ENCODE measurements around the gene ISG15.

Gene ISG15

GRCh38 chr1:1013105-1013921, at the start of gene ISG15:
ISG15 (plus strand) TSS chr1:1013497; CDS start chr1:1013574, 77 bp downstream.
- peak; percentile 82 for DNase-seq

DNA sequence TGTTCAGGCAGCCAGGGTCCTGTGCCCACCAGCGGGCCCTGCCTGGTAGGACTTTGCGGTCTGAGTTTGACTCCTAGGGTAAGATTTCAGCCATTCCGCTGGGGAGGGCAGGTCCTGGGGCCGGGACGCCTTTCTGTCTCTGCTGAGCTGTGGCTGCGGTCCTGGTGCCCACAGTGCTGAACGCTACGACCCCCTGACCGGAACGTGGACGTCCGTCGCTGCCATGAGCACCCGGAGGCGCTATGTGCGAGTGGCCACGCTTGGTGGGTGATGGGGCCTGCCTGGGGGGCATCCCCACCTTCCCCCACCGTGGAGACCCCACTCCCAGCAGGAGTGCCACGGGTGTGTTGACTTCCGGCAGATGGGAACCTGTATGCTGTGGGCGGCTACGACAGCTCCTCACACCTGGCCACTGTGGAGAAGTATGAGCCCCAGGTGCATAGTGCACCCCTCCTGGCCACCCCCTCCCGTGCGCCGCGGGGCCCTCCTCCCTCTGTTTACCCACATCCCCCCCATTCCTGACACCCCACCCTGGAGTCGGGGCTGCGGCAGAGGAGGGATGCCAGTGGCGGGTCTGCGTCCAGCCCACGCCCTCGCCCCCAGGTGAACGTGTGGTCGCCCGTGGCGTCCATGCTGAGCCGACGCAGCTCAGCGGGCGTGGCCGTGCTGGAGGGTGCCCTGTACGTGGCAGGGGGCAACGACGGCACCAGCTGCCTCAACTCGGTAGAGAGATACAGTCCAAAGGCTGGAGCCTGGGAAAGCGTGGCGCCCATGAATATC, 49.4 kb upstream of the ISG15 start:
- DNase-seq = no peak

DNA sequence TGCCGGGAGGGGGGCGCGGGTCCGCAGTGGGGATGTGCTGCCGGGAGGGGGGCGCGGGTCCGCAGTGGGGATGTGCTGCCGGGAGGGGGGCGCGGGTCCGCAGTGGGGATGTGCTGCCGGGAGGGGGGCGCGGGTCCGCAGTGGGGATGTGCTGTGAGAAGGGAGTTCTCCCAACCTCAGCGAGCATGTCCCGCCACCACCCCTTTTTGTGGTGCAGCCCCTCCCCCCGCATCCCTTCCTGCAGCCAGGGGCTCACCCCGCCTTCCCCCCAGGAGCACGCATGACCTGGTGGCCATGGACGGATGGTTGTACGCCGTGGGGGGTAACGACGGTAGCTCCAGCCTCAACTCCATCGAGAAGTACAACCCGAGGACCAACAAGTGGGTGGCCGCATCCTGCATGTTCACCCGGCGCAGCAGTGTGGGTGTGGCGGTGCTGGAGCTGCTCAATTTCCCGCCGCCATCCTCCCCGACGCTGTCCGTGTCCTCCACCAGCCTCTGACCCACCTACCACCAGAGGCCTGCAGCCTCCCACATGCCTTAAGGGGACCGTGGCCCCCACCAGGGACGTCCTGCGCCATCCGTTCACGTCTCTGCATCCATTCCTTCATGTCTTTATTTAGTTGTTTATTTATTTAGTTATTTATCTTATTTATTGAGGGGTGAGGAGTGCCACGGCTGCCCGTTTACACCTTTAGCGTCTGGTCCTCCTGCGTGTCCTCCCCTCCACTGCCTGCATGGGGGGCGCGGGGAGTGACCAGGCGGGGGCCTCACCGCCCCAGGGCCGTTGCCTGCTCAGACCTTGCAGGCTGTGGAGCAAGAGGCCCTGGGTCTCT, 48.4 kb upstream of the ISG15 start:
- no peak for DNase-seq

DNA sequence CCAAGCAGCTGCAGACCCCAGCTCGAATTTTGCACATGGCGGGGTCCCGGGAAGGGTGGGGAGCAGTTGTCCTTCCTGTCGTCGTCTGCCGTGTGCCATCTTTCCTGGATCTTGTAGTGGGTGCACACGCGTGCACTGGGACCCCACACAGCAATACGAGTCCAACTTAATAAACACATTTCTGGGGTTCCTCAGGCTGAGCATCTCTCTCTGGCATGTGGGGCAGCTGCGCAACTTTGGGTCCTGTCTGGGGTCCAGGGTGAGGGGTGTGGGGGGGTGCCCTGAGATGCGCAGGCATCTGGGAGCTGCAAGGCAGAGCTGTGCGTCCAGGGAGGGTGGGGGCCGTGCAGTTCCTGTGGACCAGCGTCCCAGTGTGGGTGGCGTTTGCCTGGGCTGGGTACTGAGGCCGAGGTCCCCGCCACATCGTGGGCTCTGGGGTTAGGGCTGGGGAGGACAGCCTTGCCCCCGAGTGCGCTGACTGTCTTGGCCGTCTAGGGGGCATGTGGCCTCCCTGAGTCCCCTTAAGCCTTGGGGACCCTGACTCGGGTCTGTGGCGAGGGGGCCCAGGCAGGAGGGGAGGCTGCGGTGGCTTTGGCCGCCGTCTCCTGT, 47.7 kb upstream of the ISG15 start:
- DNase-seq = no peak

- no peak for DNase-seq
Observed at GRCh38 chr1:966135-966703, 47.1 kb upstream of the ISG15 start, which contains the start of gene PLEKHN1. PLEKHN1 (plus strand) TSS chr1:966482; CDS start chr1:966532, 50 bp downstream.

GRCh38 chr1:966704-967300, 46.5 kb upstream of the ISG15 start:
- no peak for DNase-seq

DNA sequence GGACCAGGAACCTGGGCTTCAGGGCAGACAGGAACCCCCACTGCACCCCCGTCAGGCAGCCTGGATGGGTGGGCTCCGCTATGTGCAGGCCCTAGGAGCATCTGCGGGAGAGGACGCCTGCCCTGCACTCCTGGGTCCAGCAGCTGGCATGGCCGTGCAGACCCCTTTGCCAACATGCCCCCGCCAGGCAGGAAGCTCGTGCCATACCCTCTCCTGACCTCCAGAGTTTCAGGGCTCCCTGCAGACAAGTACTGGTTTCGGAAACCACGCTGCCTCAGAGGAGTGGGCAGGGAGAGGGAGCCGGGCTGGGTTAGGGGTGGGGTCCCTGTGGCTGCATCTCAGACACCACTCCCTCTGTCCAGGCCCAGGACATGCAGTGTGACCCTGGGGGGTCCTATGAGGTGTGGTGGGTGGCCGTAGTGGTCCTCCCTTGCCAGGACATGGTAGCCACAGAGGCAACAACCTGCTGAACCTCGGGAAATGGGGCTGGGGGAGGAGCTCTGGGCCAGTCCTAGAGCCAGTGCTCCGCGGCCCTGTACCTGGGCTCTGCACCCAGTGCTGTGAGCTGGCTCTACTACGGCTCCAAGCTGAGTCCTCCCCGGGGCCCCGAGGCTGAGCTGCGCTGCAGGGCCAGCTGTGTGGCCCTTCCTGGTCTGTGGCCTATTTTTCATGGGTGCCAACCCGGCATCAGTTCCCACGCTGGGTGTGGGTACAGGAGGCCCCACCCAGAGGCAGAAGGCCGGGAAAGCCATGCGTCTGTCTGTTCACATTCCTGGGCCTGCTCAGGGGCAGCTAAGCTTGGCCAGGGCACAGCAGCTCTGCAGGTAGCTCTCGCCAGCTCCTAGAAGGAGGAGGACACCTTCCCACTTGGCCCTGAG, 45.6 kb upstream of the ISG15 start:
- no peak for DNase-seq

DNA sequence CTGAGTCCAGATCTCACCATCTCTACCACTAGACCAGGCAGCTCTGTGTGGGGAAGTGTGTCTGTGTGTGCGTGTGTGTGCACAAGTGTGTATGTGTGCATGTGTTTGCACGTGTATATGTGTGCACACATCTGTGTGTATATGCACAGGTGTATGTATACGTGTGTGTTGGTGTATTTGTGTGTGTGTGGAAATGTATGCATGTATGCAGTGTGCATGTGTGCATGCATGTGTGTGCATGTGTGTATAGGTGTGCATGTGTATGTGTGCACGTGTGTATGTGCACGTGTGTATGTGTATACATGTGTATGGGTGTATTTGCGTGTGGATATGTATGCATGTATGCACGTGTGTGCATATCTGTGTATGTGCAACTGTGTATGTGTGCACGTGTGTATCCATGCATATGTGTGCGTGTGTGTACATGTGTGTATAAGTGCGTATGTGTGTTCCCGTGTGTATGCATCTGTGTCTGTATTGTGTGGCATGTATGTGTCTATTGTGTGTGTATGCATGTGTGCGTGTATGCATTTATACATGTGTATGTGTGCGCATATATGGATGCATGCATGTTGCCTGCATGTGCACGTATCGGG, 43.9 kb upstream of the ISG15 start:
- DNase-seq = no peak

GRCh38 chr1:970242-970972, 42.9 kb upstream of the ISG15 start:
- no peak for DNase-seq

DNA sequence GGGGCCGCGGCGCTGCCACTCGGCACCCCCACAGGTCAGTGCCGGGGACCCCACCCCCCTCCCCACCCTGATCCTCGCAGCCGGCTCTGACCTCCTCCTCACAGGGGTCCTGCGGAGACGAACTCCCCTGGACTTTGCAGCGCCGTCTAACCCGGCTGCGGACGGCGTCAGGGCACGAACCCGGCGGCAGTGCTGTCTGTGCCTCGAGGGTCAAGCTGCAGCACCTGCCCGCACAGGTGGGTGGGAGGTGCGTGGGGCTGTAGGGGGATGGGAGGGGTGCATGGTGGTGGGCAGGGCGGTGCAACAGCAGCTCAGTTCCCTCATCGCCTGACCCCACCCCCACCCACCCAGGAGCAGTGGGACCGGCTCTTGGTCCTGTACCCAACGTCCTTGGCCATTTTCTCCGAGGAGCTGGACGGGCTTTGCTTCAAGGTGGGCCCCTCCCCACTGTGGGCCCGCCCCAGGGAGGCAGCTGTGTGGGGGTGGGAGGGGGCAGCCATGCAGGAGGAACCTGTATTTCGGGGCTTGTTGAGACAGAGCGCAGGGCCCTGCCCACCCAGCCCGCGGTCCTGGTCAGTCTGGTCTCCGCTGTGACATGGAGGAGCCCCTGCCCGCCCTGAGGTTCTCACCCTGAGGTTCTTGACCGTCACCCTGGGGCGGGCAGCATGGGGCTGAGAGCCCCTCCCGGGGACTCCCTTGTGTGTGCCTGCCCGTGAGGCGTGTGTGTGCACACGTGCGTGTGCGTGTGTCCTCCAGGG, 42.1 kb upstream of the ISG15 start:
- DNase-seq = no peak

GRCh38 chr1:971751-972506, 41.4 kb upstream of the ISG15 start:
- DNase-seq = no peak

DNA sequence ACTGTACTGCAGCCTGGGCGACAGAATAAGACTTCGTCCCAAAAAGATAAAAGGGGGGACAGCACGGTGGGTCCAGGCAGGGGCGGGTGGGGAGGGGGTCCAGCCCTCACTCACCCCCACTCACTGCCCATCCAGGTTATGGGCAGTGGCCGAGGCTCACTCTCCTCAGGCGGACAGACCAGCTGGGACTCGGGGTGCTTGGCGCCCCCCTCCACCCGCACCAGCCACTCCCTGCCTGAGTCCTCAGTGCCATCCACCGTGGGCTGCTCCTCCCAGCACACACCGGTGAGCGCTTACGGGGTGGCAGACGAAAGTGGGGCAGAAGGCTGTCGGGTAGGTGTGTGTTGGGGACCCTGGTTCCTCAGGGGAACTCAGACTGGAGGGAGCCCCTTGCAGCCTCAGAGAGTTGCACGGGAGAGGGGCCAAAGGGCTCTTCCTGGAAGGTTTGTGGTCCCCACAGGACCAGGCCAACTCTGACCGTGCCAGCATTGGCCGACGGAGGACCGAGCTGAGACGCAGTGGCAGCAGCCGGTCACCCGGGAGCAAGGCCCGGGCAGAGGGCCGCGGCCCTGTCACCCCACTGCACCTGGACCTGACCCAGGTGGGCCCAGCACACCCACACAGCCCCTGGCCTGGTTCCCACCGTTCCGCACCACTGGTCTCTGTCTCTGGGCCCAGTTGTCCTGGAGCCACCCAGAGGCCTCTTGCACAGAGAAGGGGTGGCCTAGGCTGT, 40.4 kb upstream of the ISG15 start:
- DNase-seq = no peak

GRCh38 chr1:973459-974292, 39.6 kb upstream of the ISG15 start:
- no peak for DNase-seq

GRCh38 chr1:974293-974640, 39.0 kb upstream of the ISG15 start:
- DNase-seq = no peak

GRCh38 chr1:974687-975328, 38.5 kb upstream of the ISG15 start:
- no peak for DNase-seq

DNA sequence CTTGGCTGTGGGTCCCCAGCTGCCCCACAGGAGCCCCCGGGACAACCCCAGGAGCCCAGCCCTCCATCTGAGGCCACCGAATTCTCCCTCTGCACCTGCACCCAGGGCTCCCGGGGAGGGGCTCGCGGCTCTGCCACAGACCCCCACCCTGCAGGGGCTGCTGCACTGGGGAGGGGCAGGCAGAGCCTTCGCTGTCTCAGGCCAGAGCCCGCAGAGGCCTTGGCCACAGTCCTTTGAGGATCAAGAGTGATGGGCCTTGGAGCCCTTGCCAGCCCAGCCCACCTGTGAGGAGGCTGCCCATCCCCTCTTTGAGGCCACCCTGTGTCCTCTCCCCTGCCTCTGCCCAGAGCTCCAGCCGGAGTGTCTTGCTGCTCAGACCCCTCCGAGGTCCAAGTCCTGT, 37.9 kb upstream of the ISG15 start:
- no peak for DNase-seq

All from DMS153 (cell line).